K562 (cell line): Measurements from ENCODE around the gene TYW3. TPM values are rescaled to one million over a fixed set of nuclear protein-coding genes. Genes with fewer than 3 reads are reported as not detected.

ENCODE experiments used
- BRD4 ChIP-seq: fragments of 200-600 bp; sonication (generic); IDR thresholded peaks from 2 replicates; pipeline ENCODE4 v1.6.1; 2017; ENCODE audit warnings: inconsistent platforms
- CREB1 ChIP-seq, 2 experiments: sonication (generic) in 1 of 2; formaldehyde crosslinking in 1 of 2; IDR thresholded peaks; 2 replicates each; pipeline versions ENCODE4 v1.6.1 to v1.8.0; 2012 to 2022; ENCODE audit warnings: inconsistent platforms in 1 of 2, mild to moderate bottlenecking in 1 of 2, missing genetic modification reagents in 1 of 2, moderate library complexity in 1 of 2
- CREB5 ChIP-seq: fragments of 250-450 bp; sonication (Bioruptor Pico); IDR thresholded peaks from 2 replicates; pipeline ENCODE4 v1.5.0; 2020; ENCODE audit warnings: mild to moderate bottlenecking
- DNMT1 ChIP-seq: fragments of 450-650 bp; IDR thresholded peaks from 2 replicates; pipeline ENCODE4 v1.6.1; 2016; ENCODE audit warnings: antibody characterized with exemption, mild to moderate bottlenecking
- E2F6 ChIP-seq, 2 experiments: IDR thresholded peaks; 2 replicates each; pipeline ENCODE4 v1.6.1; 2011; ENCODE audit warnings: borderline replicate concordance in 1 of 2, control low read depth in 1 of 2, low read depth in 1 of 2, low read length in 1 of 2, mild to moderate bottlenecking in 1 of 2, mixed read lengths in 1 of 2, moderate library complexity in 1 of 2; ENCODE audit not compliant: insufficient read depth in 1 of 2, insufficient read length in 1 of 2, poor library complexity in 1 of 2, severe bottlenecking in 1 of 2; ENCODE audit errors: extremely low read depth in 1 of 2
- EWSR1 ChIP-seq: fragments of 450-650 bp; IDR thresholded peaks from 2 replicates; pipeline ENCODE4 v1.6.1; 2018; ENCODE audit warnings: borderline replicate concordance, mild to moderate bottlenecking, low read depth, moderate library complexity; ENCODE audit not compliant: partially characterized antibody
- IRF1 ChIP-seq: sonication (generic); formaldehyde crosslinking; IDR thresholded peaks from 2 replicates; pipeline ENCODE4 v1.8.0; 2022; ENCODE audit warnings: missing genetic modification reagents, mild to moderate bottlenecking, borderline replicate concordance
- PPARD ChIP-seq: fragments of 250-450 bp; sonication (Bioruptor Pico); IDR thresholded peaks from 2 replicates; pipeline ENCODE4 v1.8.0; 2022; ENCODE audit warnings: inconsistent platforms, mild to moderate bottlenecking, moderate library complexity
- UBTF ChIP-seq, 2 experiments: IDR thresholded peaks; 2 replicates each; pipeline ENCODE4 v1.6.1; 2012; ENCODE audit warnings: improper control_type of control experiment in 2 of 2, low read depth in 2 of 2, low read length in 2 of 2, borderline replicate concordance in 1 of 2
- polyA plus RNA-seq, 8 experiments: library from polyadenylated mRNA; depleted of rRNA in 4 of 8; stranded (reverse) in 5 of 8; unstranded in 3 of 8; fragments of >200 nt; fragmentation: Nextera tagmentation in 2 of 8; fragmentation: Illumina TruSeq in 1 of 8; extraction: Ambion mirVana in 2 of 8; extraction: Trizol in 1 of 8; gene quantifications; 2 replicates each; pipeline versions ENCODE4 v1.2.1 to v1.2.3, GENCODE V29; 2011 to 2014; ENCODE audit warnings: inconsistent platforms in 1 of 8, missing spikeins in 1 of 8
- total RNA-seq, 7 experiments: library from RNA; depleted of rRNA in 6 of 7; stranded (reverse); fragments of >200 nt in 6 of 7; fragmentation: Illumina TruSeq in 2 of 7; extraction: Trizol in 2 of 7; gene quantifications; 2 replicates each; pipeline versions ENCODE4 v1.2.1 to v1.2.3, GENCODE V29; 2011 to 2021; ENCODE audit warnings: low replicate concordance in 1 of 7

TYW3 gene
- total and polyA plus RNA-seq, 9 of the 15 experiments (the other 6 are each of a cell fraction or from before 2014, with no cell fraction given) = 22.0 to 54.0 (median 41.1) TPM

- TF ChIP-seq CREB5 (no peak), CREB1 (IDR thresholded peaks at IDR 0.05) (no peak), CREB1 (CRISPR knock-in tag; IDR thresholded peaks at IDR 0.05) (no peak), PPARD (CRISPR knock-in tag) (no peak), IRF1 (CRISPR knock-in tag) (no peak), DNMT1 (no peak), UBTF (IDR thresholded peaks at IDR 0.05; ENCODE audit: borderline replicate concordance in 1 of 2, low read depth in 2 of 2, low read length in 2 of 2) (no peak), EWSR1 (no peak), BRD4 (no peak), E2F6 (IDR thresholded peaks at IDR 0.05; ENCODE audit: borderline replicate concordance in 1 of 2, extremely low read depth in 1 of 2, insufficient read depth in 1 of 2, insufficient read length in 1 of 2, low read depth in 1 of 2, low read length in 1 of 2, poor library complexity in 1 of 2, severe bottlenecking in 1 of 2) (no peak)
Measured at GRCh38 chr1:74683656-74684055, 49.3 kb upstream of the TYW3 start (continued).
